Measurements from ENCODE around the gene CACHD1. TPM values are rescaled to one million over a fixed set of nuclear protein-coding genes. Genes with fewer than 3 reads are reported as not detected.

The CACHD1 gene
- total and polyA plus RNA-seq, 8 donors: 1.4 to 22.8 (median 4.8) TPM

GRCh38 chr1:64476251-64476952 lies 6.5 kb downstream of the CACHD1 start:
- H3K4me1 ChIP-seq: peaks cover 50 to 93% (median 85%) of the 10 kb centered on the region in 4 donors

DNA sequence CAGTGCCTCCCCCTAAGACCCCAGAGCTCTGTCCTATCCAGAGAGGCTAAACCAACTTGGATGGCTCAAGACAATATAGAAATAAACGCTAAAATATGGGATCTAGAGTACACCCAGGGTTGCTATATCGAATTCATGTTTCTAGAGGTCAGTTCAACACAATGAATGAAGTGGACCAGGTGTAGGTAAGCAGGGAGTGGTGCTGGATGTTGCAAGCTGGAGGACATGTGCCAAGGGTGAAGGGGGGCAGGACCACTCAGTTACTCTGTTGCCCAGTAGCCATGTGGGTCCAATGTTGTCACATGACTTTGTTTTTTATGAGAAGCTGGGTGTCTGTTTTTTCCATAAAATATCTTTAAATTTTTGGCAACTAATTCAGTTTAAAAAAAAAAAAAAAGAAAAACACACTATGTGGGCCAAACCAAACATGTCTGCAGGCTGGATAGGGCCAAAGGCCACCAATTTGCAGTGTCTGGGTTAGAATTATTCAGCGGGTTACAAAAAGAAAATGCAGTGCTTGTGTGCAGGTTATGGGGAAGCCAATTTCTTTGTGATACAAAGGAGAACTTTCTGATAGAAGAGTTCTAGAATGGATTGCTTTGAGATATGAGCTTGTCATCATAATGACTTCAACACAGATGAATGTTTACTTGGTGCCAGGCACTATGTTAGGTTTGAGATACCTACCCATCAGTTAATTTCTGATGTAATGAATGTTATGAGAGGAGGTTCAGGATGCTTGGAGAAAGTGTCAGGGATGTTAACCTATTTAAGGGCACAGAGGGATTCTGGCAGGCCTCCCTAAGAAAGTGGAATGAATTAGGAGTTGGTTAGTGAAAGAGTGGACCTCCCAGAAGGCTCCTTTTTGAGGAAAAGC lies 8.9 kb downstream of the CACHD1 start:
- intact Hi-C loops (cut with DNase I; ENCODE audit: low total_unique reads): loop anchor here (10.0 kb wide), 1 partner anchor 196 kb away; no protein-coding TSS in a partner anchor
- Histone ChIP-seq H3K4me1 (peaks cover 53 to 95% (median 88%) of the 10 kb centered on the region in 4 donors), H3K27me3 (no peaks in the 10 kb centered on the region), H3K27ac (peak overlapping the region in 1 of 5 donors; percentile 6), H3K4me3 (no peak overlapping the region), H3K9me3 (no peaks in the 10 kb centered on the region), H3K36me3 (no peaks in the 10 kb centered on the region)
- WGBS, 5 donors: 47 to 67% (median 52%) methylated on average over 3 of the region's 3 CpGs
- DNase-seq: no peak
- TF ChIP-seq POLR2AphosphoS5 (IDR thresholded peaks at IDR 0.05): no peak
- no peak for TF ChIP-seq EP300 (IDR thresholded peaks at IDR 0.05)
- TF ChIP-seq POLR2A (IDR thresholded peaks at IDR 0.05): no peak
- TF ChIP-seq CTCF (IDR thresholded peaks at IDR 0.05): no peak

More at GRCh38 chr1:64476251-64476952, 6.5 kb downstream of the CACHD1 start:
- peaks cover 0 to 1% (median 0%) of the 10 kb centered on the region in 3 donors for H3K27me3 ChIP-seq
- DNase-seq: peak in 1 of 2 donors; percentile 82
- H3K9me3 ChIP-seq: no peaks in the 10 kb centered on the region
- 47 to 52% (median 49%) methylated on average over 4 of the region's 4 CpGs for WGBS, 5 donors
- peak overlapping the region in 4 of 5 donors; percentile 30 to 72 (median 39) for H3K27ac ChIP-seq
- H3K4me3 ChIP-seq: no peak overlapping the region
- no peaks in the 10 kb centered on the region for H3K36me3 ChIP-seq
- no peak for TF ChIP-seq CTCF (IDR thresholded peaks at IDR 0.05)
- TF ChIP-seq EP300 (IDR thresholded peaks at IDR 0.05): no peak
- TF ChIP-seq POLR2A (IDR thresholded peaks at IDR 0.05): no peak
- peak in 2 of 3 donors; percentile 66 to 84 for TF ChIP-seq POLR2AphosphoS5 (IDR thresholded peaks at IDR 0.05)
- intact Hi-C loops (cut with DNase I; ENCODE audit: low total_unique reads): loop anchor here (10.0 kb wide), 1 partner anchor 198 kb away; no protein-coding TSS in a partner anchor

DNA sequence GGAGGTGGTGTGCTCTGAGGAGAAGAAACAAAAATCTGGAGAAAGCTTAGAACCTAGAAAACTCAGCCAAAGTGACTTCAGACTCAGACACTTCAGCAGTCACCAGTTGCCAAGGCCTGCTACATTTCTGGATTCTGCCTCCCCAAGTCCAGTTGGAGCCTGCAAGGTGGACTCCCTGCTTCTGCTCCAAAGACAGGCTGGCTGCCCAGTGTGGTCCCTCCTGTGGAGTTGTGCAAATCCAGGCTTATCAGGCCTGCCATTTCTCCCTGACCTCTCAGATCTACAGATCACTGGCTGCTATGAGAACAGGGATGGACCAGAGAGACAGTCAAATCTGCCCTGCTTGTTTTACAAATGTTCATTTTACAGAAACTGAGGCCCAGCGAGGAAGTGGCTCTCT lies 9.9 kb downstream of the CACHD1 start:
- intact Hi-C loops (cut with DNase I; ENCODE audit: low total_unique reads): loop anchor here (10.0 kb wide), 1 partner anchor 195 kb away; no protein-coding TSS in a partner anchor
- Histone ChIP-seq H3K9me3 (no peaks in the 10 kb centered on the region), H3K36me3 (no peaks in the 10 kb centered on the region), H3K4me3 (no peak overlapping the region), H3K4me1 (peaks cover 52 to 95% (median 78%) of the 10 kb centered on the region in 4 donors), H3K27ac (peak overlapping the region in 2 of 5 donors; percentile 6 to 24), H3K27me3 (no peaks in the 10 kb centered on the region)
- TF ChIP-seq CTCF (IDR thresholded peaks at IDR 0.05) (no peak), POLR2AphosphoS5 (IDR thresholded peaks at IDR 0.05) (no peak), POLR2A (IDR thresholded peaks at IDR 0.05) (no peak), EP300 (IDR thresholded peaks at IDR 0.05) (no peak)
- no peak for DNase-seq
- WGBS, 5 donors: 86 to 100% (median 92%) methylated on average over 1 of the region's 1 CpG
